ENCODE data around the gene SACS. TPM values are rescaled to one million over a fixed set of nuclear protein-coding genes. Genes with fewer than 3 reads are reported as not detected.
A peak's percentile ranks its signal among the peaks of the same experiment; 100 is the strongest.

Gene SACS
- total and polyA plus RNA-seq, 2 of the 8 experiments (the other 6 are each of a cell fraction or from before 2014, with no cell fraction given) = 11.0 to 54.2 TPM

GRCh38 chr13:23467048-23467931 is 33.8 kb upstream of the SACS start:
- Histone ChIP-seq H4K5ac (ENCODE audit: insufficient read length, low read depth, low read length) (no peak overlapping the region), H3K23me2 (ENCODE audit: low read depth, low read length) (peaks cover 2% of the 10 kb centered on the region), H3K4me3 (ENCODE audit: extremely low read depth in 1 of 4, insufficient read depth in 2 of 4, low read depth in 3 of 4, low read length in 4 of 4) (no peak overlapping the region), H2BK20ac (ENCODE audit: low read length) (no peak overlapping the region), H4K8ac (ENCODE audit: extremely low read depth, insufficient read depth, low read length) (no peak overlapping the region; the same call in 1 of the 2 replicates), H3K18ac (ENCODE audit: extremely low read depth, low read length) (no peak overlapping the region), H3K79me1 (ENCODE audit: low read depth, low read length) (no peaks in the 10 kb centered on the region), H3K9ac (replicated peaks in 1 of 4; ENCODE audit: extremely low read depth in 1 of 4, low read depth in 3 of 4, low read length in 3 of 4) (no peak overlapping the region), H3K56ac (replicated peaks; ENCODE audit: insufficient read length, low read depth, low read length) (no peak overlapping the region), H2BK5ac (ENCODE audit: low read depth, low read length) (no peak overlapping the region), H3K27me3 (replicated peaks in 1 of 4; ENCODE audit: control insufficient read depth in 3 of 4, extremely low read depth in 1 of 4, insufficient read depth in 3 of 4, low read length in 3 of 4) (peaks cover 0 to 10% (median 4%) of the 10 kb centered on the region in 4 experiments; a peak in 4 of 7 replicates), H2BK120ac (replicated peaks; ENCODE audit: low read depth, low read length) (no peak overlapping the region), H2BK15ac (ENCODE audit: low read length) (no peak overlapping the region), H3K36me3 (ENCODE audit: control insufficient read depth in 2 of 4, insufficient read depth in 4 of 4, low read length in 3 of 4) (no peaks in the 10 kb centered on the region), H3K4me1 (replicated peaks in 1 of 4; ENCODE audit: control insufficient read depth in 3 of 4, insufficient read depth in 4 of 4, low read length in 3 of 4) (peaks cover 0 to 10% (median 7%) of the 10 kb centered on the region in 4 experiments; a peak in 5 of 7 replicates), H3K79me2 (ENCODE audit: control insufficient read depth in 1 of 2, insufficient read depth in 2 of 2, low read length in 2 of 2) (no peaks in the 10 kb centered on the region), H4K91ac (replicated peaks; ENCODE audit: insufficient read length, low read length) (peak overlapping the region; percentile 26), H3K14ac (ENCODE audit: insufficient read length) (no peak overlapping the region), H2BK12ac (ENCODE audit: low read depth, low read length) (no peak overlapping the region), H3K4ac (replicated peaks; ENCODE audit: insufficient read length, low read depth, low read length) (no peak overlapping the region), H3K9me3 (ENCODE audit: insufficient read depth in 2 of 2, low read depth in 1 of 2, low read length in 1 of 2) (no peaks in the 10 kb centered on the region), H3K23ac (ENCODE audit: insufficient read length) (no peak overlapping the region), H4K20me1 (replicated peaks in 1 of 2; ENCODE audit: control insufficient read depth in 1 of 2, insufficient read depth in 2 of 2, low read length in 2 of 2) (no peaks in the 10 kb centered on the region), H3K4me2 (ENCODE audit: insufficient read depth in 1 of 2, low read depth in 2 of 2, low read length in 2 of 2) (peak overlapping the region; percentile 76 to 98; a peak in 2 of 4 replicates), H3K27ac (ENCODE audit: low read depth, low read length) (no peak overlapping the region), H2AK5ac (ENCODE audit: low read depth, low read length) (no peak overlapping the region), H2AFZ (ENCODE audit: low read length) (0 out of 2 replicates have a peak overlapping the region, but pooled peaks have one; percentile 31)
- POLR2A ChIA-PET (ENCODE audit: partially characterized antibody) = no interaction called here
- FAIRE-seq (no peak), DNase-seq (ENCODE audit: low read depth in 1 of 2, low spot score in 2 of 2) (no peak)
- CTCF ChIA-PET (ENCODE audit: partially characterized antibody) = interaction anchor here (0.6 to 3.0 kb wide), 35 partner anchors 10 to 431 kb away, joined by 3 to 19 read pairs (median 4); partner anchors contain the start of gene MIPEP
- WGBS, 2 experiments (ENCODE audit: extremely low coverage in 1 of 2, insufficient coverage in 1 of 2, insufficient read length in 1 of 2, insufficient replicate concordance in 2 of 2, low coverage in 1 of 2, low lambda C conversion rate in 2 of 2, missing lambda C conversion rate in 1 of 2) = 85% methylated on average over 14 of the region's 14 CpGs; no CpG with 5 or more reads in 1 of the 2 experiments
- TF ChIP-seq SIX5 (IDR thresholded peaks at IDR 0.05; ENCODE audit: low read depth, low read length) (no peak), NRF1 (IDR thresholded peaks at IDR 0.05; ENCODE audit: low read depth, low read length) (no peak), SUZ12 (IDR thresholded peaks at IDR 0.05; ENCODE audit: low read length) (no peak), RNF2 (IDR thresholded peaks at IDR 0.05; ENCODE audit: borderline replicate concordance, low read depth, low read length, missing control alignments, poor library complexity, severe bottlenecking) (no peak), KDM5A (IDR thresholded peaks at IDR 0.05; ENCODE audit: low read length) (no peak), TBP (IDR thresholded peaks at IDR 0.05; ENCODE audit: low read depth, low read length) (no peak), RAD21 (IDR thresholded peaks at IDR 0.05 in 1 of 2, conservative IDR thresholded peaks at IDR 0.05 in 1 of 2; ENCODE audit: low read depth in 2 of 2, low read length in 2 of 2) (no peak)

All from H1 (cell line).